Measurements from ENCODE around the gene ZNF385B. TPM values are rescaled to one million over a fixed set of nuclear protein-coding genes. Genes with fewer than 3 reads are reported as not detected.

Gene ZNF385B
- total RNA-seq, 1 experiment from 2014 or later: 0.77 TPM

GRCh38 chr2:179449010-179449409, 412.4 kb downstream of the ZNF385B start:
- H3K27ac Mint-ChIP-seq (ENCODE audit: unreplicated experiment): no peak overlapping the region
- H3K27me3 ChIP-seq (replicated peaks; ENCODE audit: control insufficient read depth, insufficient read depth, low read length): no peaks in the 10 kb centered on the region
- no peaks in the 10 kb centered on the region for H3K4me1 Mint-ChIP-seq (ENCODE audit: low read depth, unreplicated experiment)
- ChIA-PET CTCF (no interaction called here), POLR2A (no interaction called here)
- no peak for TF ChIP-seq CTCF (IDR thresholded peaks at IDR 0.05; ENCODE audit: insufficient read depth in 1 of 2, low read depth in 1 of 2, low read length in 1 of 2, severe bottlenecking in 1 of 2, unreplicated experiment in 1 of 2)
- intact Hi-C loops (cut with micrococcal nuclease; ENCODE audit: unreplicated experiment): loop anchor here (10.0 kb wide), 1 partner anchor 216 kb away; no protein-coding TSS in a partner anchor
- H3K4me1 ChIP-seq: peaks cover 12% of the 10 kb centered on the region
- no peaks in the 10 kb centered on the region for H3K36me3 ChIP-seq (ENCODE audit: control insufficient read depth, insufficient read depth, low read length)
- H3K4me3 Mint-ChIP-seq (ENCODE audit: unreplicated experiment): no peak overlapping the region
- no peak for DNase-seq
- H3K9me3 Mint-ChIP-seq (ENCODE audit: unreplicated experiment): peaks cover 10% of the 10 kb centered on the region
- H3K36me3 Mint-ChIP-seq (ENCODE audit: insufficient read depth, unreplicated experiment): no peaks in the 10 kb centered on the region
- H3K4me3 ChIP-seq (ENCODE audit: low read depth, low read length): no peak overlapping the region
- no peaks in the 10 kb centered on the region for H3K9me3 ChIP-seq
- no peaks in the 10 kb centered on the region for H3K27me3 Mint-ChIP-seq (ENCODE audit: insufficient read depth, unreplicated experiment)
- no TSS peak for BruUV-seq (replicated peaks)

GRCh38 chr2:179447839-179448447, 413.5 kb downstream of the ZNF385B start:
- no peak for TF ChIP-seq CTCF (IDR thresholded peaks at IDR 0.05; ENCODE audit: insufficient read depth in 1 of 2, low read depth in 1 of 2, low read length in 1 of 2, severe bottlenecking in 1 of 2, unreplicated experiment in 1 of 2)
- BruUV-seq (replicated peaks): no TSS peak
- Histone ChIP-seq H3K4me3 (ENCODE audit: low read depth, low read length) (no peak overlapping the region), H3K27me3 (replicated peaks; ENCODE audit: control insufficient read depth, insufficient read depth, low read length) (no peaks in the 10 kb centered on the region), H3K9me3 (no peaks in the 10 kb centered on the region), H3K4me1 (peaks cover 23% of the 10 kb centered on the region), H3K36me3 (ENCODE audit: control insufficient read depth, insufficient read depth, low read length) (no peaks in the 10 kb centered on the region)
- ChIA-PET CTCF (no interaction called here), POLR2A (no interaction called here)
- H3K27ac Mint-ChIP-seq (ENCODE audit: unreplicated experiment): no peak overlapping the region
- H3K4me1 Mint-ChIP-seq (ENCODE audit: low read depth, unreplicated experiment): peaks cover 5% of the 10 kb centered on the region
- DNase-seq: no peak
- H3K27me3 Mint-ChIP-seq (ENCODE audit: insufficient read depth, unreplicated experiment): no peaks in the 10 kb centered on the region
- no peak overlapping the region for H3K4me3 Mint-ChIP-seq (ENCODE audit: unreplicated experiment)
- intact Hi-C loops (cut with micrococcal nuclease; ENCODE audit: unreplicated experiment): loop anchor here (10.0 kb wide), 1 partner anchor 217 kb away; no protein-coding TSS in a partner anchor
- no peaks in the 10 kb centered on the region for H3K36me3 Mint-ChIP-seq (ENCODE audit: insufficient read depth, unreplicated experiment)
- H3K9me3 Mint-ChIP-seq (ENCODE audit: unreplicated experiment): peaks cover 10% of the 10 kb centered on the region

- intact Hi-C loops (cut with micrococcal nuclease; ENCODE audit: unreplicated experiment): loop anchor here (10.0 kb wide), 1 partner anchor 217 kb away; no protein-coding TSS in a partner anchor
- no peak overlapping the region for H3K27ac Mint-ChIP-seq (ENCODE audit: unreplicated experiment)
- no peak for DNase-seq
- peaks cover 7% of the 10 kb centered on the region for H3K4me1 Mint-ChIP-seq (ENCODE audit: low read depth, unreplicated experiment)
- Histone ChIP-seq H3K27me3 (replicated peaks; ENCODE audit: control insufficient read depth, insufficient read depth, low read length) (no peaks in the 10 kb centered on the region), H3K4me3 (ENCODE audit: low read depth, low read length) (no peak overlapping the region), H3K9me3 (no peaks in the 10 kb centered on the region), H3K36me3 (ENCODE audit: control insufficient read depth, insufficient read depth, low read length) (no peaks in the 10 kb centered on the region), H3K4me1 (peaks cover 26% of the 10 kb centered on the region)
- BruUV-seq (replicated peaks): no TSS peak
- no peak overlapping the region for H3K4me3 Mint-ChIP-seq (ENCODE audit: unreplicated experiment)
- H3K9me3 Mint-ChIP-seq (ENCODE audit: unreplicated experiment): peaks cover 10% of the 10 kb centered on the region
- ChIA-PET POLR2A (no interaction called here), CTCF (no interaction called here)
- TF ChIP-seq CTCF (IDR thresholded peaks at IDR 0.05; ENCODE audit: insufficient read depth in 1 of 2, low read depth in 1 of 2, low read length in 1 of 2, severe bottlenecking in 1 of 2, unreplicated experiment in 1 of 2): no peak
- no peaks in the 10 kb centered on the region for H3K27me3 Mint-ChIP-seq (ENCODE audit: insufficient read depth, unreplicated experiment)
- no peaks in the 10 kb centered on the region for H3K36me3 Mint-ChIP-seq (ENCODE audit: insufficient read depth, unreplicated experiment)
Measured at GRCh38 chr2:179447421-179447820, 414.0 kb downstream of the ZNF385B start.

All from Caco-2 (cell line).